ENCODE results near the gene TSPAN2.

GRCh38 chr1:115105831-115106230, 16.5 kb upstream of the TSPAN2 start:
- TF ChIP-seq YY1 (IDR thresholded peaks at IDR 0.05; ENCODE audit: low read depth), result no peak
- TF ChIP-seq REST (IDR thresholded peaks at IDR 0.05; ENCODE audit: low read depth), result no peak
- no peak for TF ChIP-seq CREB1 (IDR thresholded peaks at IDR 0.05; ENCODE audit: low read depth)
